Activated naive CD8-positive, alpha-beta T cell treated with anti-CD3 and anti-CD28 coated beads, Interleukin-2, amount 50 U/mL, for 16 hours (primary cell): ENCODE results near the gene ZNF106.

Experiments
- DNase-seq: peaks from one replicate; pipeline ENCODE4 v3.0.0-alpha.2; 2020; ENCODE audit warnings: low read depth, low spot score

The ZNF106 gene

GRCh38 chr15:42474827-42475226 lies 16.1 kb downstream of the ZNF106 start:
- no peak for DNase-seq

GRCh38 chr15:42471002-42471401 lies 19.9 kb downstream of the ZNF106 start:
- no peak for DNase-seq

- DNase-seq: no peak
These were observed 25.3 kb downstream of the ZNF106 start for GRCh38 chr15:42465520-42466259.

GRCh38 chr15:42461261-42461660 lies 29.7 kb downstream of the ZNF106 start:
- no peak for DNase-seq

GRCh38 chr15:42457445-42458442 lies 33.2 kb downstream of the ZNF106 start:
- no peak for DNase-seq

GRCh38 chr15:42456971-42457370 lies 34.0 kb downstream of the ZNF106 start:
- DNase-seq: no peak

GRCh38 chr15:42456531-42456930 lies 34.4 kb downstream of the ZNF106 start:
- no peak for DNase-seq

- no peak for DNase-seq
These were observed 37.1 kb downstream of the ZNF106 start for GRCh38 chr15:42453826-42454225.

- DNase-seq: no peak
These were observed 40.5 kb downstream of the ZNF106 start for GRCh38 chr15:42450425-42450790.

- DNase-seq: no peak
These were observed 41.0 kb downstream of the ZNF106 start for GRCh38 chr15:42449770-42450424.

- DNase-seq: no peak
These were observed 42.7 kb downstream of the ZNF106 start for GRCh38 chr15:42448281-42448680.

- no peak for DNase-seq
These were observed 43.3 kb downstream of the ZNF106 start for GRCh38 chr15:42447599-42447998.

- no peak for DNase-seq
These were observed 45.4 kb downstream of the ZNF106 start for GRCh38 chr15:42445551-42445950.

GRCh38 chr15:42444415-42445063 lies 46.4 kb downstream of the ZNF106 start:
- DNase-seq: no peak

- DNase-seq: no peak
These were observed 63.3 kb downstream of the ZNF106 start for GRCh38 chr15:42427429-42428223.

- DNase-seq: no peak
These were observed 69.6 kb downstream of the ZNF106 start for GRCh38 chr15:42421376-42421775.

GRCh38 chr15:42419369-42419768 lies 71.6 kb downstream of the ZNF106 start:
- no peak for DNase-seq

GRCh38 chr15:42413920-42414319 lies 77.0 kb downstream of the ZNF106 start:
- DNase-seq: no peak

GRCh38 chr15:42411884-42412283 lies 79.1 kb downstream of the ZNF106 start:
- no peak for DNase-seq

- DNase-seq: no peak
These were observed 81.9 kb downstream of the ZNF106 start for GRCh38 chr15:42409011-42409410.

GRCh38 chr15:42408178-42408577 lies 82.8 kb downstream of the ZNF106 start:
- DNase-seq: no peak
